GM21515 (cell line): ENCODE measurements around the gene PRADC1.

Experiments
- ATAC-seq: cut with Tn5 transposase; IDR thresholded peaks from one replicate; pipeline ENCODE4 v1.9.1; 2021; ENCODE audit not compliant: unreplicated experiment

Gene PRADC1

DNA sequence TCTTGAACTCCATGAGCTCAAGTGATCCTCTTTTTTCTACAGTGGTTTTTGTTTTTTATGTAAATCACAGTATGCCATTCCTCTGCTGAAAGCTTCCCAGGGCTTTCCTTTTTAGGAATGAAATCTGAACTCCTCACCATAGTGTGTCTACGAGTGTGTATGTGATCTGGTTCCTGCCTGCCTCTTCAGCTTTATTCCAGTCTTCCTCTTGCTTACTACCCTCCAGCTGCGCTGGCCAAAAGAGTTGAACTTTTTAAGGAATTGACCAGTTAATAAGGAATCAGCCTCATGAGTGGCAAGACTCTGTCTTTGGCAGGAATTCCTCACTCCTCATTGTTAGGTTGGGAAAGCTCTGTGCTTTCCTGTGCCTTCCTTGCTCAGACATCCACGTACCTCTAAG is 5.1 kb upstream of the PRADC1 start:
- no peak for ATAC-seq

DNA sequence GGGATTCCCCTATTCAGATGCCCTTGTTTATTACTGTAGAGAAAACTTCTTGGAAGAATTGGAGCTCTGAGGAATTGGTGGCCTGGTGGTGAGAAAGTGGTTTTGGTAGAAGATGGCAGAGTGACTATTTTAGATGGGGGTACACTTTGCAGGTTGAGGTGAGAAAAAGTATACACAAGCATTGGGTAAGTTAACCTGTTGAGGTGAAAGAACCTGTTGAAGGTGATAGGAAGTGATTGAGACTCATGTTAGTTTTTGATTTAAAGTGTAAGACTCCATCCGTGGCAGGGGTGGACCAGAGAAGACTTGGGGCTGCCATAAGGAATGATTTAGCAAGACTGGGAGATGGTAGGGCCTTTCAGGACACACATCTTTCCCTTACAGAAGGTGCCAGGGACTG is 4.1 kb upstream of the PRADC1 start:
- no peak for ATAC-seq

DNA sequence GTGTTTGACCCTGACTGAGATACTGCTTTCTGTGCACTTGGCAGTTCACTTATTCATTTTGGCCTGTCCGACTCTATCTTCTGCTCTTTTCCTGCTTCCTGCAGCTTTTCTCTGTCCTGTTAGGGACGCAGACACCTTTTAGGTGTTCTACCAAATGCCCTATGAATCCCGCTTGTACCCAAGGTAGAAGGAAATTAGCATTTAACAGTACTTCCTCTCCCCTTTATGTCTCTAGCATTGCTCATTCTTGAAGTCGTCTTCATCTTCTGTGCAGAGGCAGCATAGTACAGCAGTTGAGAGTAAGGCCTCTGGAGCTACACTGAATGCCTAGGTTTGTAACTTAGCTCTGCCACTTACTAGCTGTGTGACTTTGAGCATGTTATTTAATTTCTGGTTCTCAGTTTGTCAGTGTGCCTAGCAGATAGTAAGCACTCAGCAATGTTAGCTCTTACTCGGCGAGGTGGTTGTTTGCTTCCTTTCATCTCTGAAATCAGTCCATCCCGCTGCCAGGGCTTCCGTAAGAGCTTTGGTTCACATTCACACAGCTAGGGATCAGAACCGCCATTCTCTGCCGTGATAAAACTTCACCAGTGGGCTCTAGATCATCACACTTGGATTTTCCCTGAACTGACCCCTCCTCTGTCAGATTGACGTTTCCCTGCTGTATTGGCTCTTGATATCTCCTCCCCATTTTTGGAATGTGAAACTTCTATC is 2.4 kb upstream of the PRADC1 start:
- no peak for ATAC-seq

DNA sequence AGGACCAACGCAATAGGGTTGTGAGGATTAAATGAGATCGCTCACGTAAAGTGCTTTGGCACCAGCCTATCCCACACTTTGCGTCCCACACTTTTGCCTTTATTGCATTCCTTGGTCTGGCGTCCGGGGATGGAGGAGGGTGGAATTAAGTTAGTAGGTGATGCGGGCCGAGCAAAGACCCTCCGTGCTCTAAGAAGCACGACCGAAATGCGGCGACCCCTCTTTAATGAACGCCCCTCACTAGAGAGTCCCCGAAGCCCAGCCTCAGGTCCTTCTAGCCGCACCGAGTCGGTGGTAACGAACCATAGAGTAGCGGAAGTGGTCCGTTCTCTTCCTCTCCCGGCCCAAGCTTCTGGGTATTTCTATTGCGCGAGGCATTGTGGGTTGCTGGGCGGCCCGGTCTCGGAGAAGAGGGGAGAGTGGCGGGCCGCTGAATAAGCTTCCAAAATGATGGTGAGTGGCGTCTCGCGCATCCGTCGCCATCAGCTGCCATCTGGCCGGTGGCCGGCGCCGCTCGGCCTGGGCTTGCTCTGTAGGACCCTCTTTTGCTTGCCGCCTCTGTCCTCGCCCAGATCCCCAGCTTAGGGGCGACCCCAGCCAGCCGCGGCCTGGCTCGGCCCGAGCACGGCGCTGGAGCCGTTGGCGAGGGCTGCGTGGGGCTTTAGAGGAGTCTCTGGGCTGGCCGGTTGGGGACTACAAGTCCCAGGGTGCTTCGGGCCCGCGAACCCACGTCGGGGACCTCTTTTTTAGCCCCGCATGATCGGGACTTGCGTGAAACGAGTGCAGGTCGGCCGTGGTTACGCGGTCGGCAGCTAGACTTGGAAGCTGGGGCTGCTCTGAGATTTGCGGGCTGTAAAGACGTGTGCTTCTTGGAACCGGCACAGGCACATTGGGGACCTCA is 1.1 kb upstream of the PRADC1 start, which contains the start of gene CCT7:
TSS of gene CCT7 (plus strand) at position 377 of the 901 bp plus-strand sequence. CDS start at position 448, 71 bp downstream.
- peak; percentile 64 for ATAC-seq

DNA sequence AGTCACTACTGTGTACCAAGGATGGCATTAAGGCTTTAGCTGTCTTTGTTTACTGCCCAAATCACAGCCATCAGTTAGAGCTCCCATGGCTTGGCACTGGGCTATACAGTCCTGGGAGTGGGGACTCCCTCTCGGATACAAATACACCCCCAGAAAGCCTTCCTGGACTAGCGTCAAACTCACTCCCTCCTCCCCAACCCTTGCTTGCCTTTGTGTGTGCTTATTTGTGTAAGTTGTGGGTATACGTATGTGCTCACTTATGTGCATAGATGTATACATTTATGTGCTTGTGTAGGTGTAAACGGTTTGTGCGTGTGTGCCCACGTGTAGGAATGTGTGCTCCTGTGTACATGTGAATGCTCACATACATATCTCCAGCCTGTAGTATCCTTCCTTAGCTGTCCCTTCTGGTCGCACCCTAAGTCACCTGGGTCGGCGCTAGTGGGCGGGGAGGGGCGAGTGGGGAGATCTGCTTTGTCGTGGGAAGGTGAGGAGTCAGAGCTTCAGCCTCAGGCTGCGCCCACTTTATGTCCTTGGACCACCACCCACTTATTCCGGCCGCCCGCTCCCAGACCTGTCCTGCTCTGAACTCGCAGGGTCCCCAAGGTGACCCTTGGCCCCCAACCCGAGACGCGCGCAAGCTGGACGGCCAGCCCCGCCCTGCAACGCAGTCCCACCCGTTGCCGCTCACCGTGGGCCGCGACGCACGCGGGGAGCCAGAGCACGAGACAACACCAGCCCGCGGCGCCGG is 461 bp downstream of the PRADC1 start:
- no peak for ATAC-seq

DNA sequence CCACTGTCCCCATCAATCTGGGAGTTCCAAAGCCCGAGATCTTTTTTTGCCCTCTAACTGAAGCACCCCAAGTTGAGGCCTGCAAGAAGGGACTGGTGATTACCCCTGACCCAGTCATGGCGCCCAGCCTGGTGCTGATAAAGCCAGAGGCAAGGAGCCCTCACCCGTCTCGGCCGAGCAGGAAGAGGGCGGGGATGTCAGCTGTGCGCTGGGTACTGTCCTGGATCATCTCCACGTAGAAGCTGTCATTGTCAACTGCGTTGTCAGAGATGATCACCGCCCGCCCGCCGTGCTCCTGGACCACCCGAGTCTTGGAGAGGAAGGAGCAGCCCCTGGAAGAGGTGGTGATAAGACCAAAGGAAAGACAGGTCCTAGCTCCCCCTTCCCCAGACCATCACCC is 4.4 kb downstream of the PRADC1 start:
- no peak for ATAC-seq

DNA sequence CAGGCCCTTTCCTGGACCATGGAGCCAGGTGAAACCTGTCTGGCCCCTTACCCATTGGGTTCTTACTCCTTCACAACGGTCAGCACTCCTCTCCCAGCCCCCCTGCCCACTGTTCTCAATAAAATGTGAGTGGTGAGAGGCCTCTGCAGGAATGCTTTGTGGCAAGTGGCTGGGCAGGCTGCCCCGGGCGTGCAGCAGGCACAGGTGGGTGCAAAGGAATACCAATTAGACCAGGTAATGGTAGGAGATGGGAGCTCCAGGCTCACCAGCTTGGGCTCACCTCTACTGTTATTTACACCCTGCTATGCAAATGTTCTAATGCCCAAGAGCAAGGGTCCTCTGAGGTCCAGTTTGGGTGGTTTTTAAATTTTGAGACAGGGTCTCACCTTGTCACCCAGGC is 6.0 kb downstream of the PRADC1 start:
- no peak for ATAC-seq

DNA sequence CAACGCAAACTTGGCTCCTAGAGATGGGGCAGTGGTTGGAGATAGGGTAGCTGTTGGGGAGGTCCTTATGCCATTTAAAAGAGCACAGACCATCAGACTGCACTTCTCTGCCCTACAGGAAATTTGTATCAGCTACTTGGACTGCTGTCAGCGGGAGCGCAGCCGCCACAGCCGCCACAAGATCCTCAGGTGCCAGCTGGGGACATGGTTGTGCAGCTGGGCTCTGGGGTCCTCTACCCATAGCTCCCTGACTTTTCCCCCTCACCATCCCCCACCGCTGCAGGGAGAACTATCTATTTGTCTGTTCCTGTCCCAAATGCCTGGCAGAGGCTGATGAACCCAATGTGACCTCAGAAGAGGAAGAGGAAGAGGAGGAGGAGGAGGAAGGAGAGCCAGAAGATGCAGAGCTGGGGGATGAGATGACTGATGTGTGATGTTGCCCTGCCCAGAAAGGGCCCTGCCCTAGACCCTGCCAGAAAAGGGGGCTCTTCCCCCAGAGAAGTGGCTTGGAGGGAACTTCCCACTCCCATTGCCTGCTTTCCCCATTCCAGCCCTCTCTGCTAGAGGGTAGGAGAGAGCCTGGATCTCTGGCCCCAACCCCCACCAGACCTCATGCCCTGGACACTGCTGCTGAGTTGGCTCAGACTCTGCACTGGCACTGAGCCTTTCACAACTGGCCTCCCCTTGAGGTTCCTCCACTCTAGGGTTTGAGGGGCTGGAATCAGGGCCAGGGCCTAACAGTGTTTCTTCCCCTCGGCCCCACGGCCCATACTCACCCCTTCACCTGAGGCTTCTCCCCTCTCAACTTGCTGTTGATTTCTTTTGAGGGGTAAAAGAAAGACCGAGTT is 7.3 kb downstream of the PRADC1 start:
- no peak for ATAC-seq

DNA sequence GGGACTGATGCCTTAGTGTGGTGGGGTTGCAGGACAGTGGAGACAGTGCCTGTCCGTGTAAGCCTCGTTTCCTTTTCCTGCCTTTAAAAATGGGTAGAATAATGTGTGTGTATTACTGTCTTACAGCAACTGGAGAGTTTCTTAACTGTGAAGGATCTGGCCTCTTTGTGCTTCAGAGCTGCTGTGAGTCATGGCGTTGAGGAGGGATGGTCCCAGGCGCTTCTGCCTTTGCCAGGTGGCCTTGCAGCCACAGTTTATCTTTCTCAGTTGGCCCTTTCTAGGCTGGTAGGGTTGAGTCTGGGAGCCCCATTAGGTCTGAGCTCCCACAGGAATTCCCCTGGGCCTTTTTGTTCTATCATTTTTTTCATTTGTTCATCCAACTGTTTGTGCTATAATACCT is 9.2 kb downstream of the PRADC1 start:
- ATAC-seq: no peak

DNA sequence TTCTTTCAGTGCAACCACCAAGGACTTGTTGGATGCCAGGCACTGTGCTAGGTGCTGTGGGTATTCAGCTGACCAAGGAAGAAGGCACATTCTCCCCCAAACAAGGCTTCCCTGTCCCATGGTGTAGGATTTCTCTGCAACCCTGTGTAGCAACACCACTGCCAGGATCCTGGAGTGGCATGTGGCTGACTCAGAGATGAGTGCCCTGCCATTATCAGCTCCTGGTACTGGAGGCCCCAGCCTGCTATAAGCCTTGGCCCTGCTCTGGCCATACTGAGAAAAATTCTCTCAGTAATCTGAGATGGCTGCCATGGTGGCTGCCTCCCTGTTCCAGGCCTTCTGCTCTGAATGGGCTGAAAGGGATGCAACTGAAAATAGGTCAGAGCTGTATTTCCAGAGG is 14.7 kb downstream of the PRADC1 start:
- no peak for ATAC-seq

DNA sequence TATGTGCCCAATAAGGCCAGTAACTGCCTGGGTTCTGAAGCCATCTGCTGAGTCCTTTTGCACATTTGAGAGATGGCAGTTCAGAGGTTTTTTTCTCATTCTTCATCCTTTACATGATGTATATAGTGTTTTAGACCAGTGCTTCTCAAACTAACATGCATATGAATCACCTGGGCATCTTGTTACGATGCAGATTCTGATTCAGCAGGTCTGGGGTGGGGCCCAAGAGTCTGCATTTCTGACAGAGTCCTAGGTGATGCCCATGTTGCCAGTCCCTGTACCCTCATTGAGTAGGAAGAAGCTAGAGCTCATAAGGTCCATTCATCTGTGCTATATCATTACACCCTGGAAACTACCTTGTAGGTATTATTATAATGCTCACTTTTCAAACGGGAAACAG is 15.2 kb downstream of the PRADC1 start:
- ATAC-seq: no peak

DNA sequence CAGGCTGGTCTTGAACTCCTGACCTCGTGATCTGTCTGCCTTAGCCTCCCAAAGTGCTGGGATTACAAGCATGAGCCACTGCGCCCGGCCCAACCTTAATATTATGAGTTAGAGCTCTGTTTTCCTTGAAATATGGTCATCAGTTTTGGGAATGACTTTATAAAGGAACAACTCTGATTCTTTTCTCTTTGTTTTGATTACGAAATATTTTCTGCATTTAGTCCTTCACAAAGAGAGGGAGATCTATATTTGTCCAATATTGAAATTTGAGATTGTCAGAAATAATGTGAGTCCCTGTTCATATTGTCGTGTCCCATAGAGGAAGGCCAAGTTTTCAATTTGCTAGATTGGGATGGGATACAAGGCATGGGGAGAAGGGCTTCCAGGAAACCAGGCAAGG is 15.9 kb downstream of the PRADC1 start:
- no peak for ATAC-seq

DNA sequence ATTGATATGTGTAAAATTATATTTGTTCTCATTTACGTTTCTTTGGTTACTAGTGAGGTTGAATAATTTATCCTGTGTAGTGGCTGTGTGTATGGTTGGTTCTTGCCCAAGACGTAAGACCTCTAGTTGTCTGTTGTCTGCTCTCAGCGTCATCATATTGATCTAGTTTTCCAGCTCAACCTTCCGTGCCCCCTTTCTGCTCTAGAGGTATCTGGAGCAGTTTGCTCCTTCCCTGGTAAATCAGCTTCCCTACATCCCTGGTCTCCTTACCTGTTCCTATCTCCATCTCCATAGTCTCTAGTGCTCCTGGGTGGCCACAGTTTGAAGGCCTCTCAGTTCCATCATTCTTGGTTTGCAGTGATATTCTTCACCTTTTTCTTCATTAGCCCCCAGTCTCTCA is 17.8 kb downstream of the PRADC1 start:
- no peak for ATAC-seq

DNA sequence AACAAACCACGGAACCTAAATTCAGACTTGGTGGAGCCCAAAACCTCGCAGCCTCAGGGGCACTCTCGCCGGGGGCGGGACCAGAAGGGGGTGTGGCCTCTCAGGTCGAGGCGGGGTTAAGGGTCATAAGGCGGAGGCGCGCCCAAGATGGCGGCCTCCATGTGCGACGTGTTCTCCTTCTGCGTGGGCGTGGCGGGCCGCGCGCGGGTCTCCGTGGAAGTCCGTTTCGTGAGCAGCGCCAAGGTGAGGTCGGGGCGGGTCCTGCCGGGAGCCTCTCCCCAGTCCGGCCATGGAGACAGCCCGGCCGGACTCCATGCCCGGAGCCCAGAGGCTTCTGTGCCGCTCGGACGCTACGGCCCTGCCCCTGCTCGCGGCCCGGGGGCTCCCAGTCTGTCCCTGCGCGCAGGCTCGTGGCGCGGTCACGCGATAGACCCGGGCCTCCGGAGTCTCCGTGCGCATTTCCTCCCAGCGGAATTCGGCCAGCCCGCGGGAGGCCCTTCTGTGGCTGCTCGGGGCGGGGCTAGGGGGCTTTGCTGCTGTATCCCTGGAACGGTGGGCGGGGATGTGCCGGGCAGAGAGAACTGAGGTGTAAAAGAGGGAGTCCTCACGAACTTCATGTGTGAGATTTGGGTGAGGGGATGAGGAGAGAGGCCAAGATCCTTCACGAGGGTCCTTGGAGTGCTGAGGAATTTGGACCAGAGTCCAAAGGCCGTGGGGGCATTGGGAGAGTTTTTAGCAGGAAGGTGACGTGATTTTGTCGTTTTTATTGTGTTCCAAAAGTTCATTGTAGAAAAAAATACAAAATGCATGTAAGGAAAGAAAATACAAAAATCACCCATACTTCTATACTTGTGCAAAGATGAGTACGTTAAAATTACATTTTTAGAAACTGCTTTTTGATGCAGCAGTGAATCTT is 18.7 kb downstream of the PRADC1 start, which contains the start of gene SMYD5:
TSS of gene SMYD5 (plus strand) at position 126 of the 916 bp plus-strand sequence. CDS start at position 148, 22 bp downstream.
- peak; percentile 88 for ATAC-seq

DNA sequence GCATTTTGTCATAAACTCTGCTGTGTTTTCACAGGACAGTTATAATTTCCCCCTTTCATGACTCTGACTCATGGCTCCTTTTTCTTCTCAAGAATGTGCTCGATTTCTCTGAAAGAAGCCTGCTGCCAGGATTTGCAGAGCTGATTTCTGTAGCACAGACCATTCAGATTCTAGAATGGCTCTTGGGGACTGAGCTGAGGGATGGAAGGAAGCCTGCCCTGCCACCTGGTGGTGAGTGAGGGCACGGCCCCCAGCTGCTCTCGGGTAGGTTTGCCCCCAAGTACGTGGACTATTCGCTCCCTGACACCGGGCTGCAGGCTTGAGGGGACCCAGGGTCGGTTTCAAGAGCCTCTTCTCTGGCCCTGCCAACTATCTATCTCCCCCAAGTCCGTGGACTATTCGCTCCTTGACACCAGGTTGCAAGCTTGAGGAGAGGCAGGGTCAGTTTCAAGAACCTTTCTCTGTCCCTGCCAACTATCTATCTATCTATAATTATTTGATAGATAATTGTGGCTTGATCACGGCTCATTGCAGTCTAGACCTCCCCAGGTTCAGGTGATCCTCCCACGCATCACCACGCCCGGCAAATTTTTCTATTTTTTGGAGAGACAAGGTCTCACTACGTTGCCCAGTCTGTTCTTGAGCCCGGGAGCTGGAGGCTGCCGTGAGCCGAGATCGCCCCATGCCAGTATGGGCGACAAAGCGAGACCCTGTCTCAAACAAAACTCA is 20.4 kb downstream of the PRADC1 start:
- peak; percentile 67 for ATAC-seq

DNA sequence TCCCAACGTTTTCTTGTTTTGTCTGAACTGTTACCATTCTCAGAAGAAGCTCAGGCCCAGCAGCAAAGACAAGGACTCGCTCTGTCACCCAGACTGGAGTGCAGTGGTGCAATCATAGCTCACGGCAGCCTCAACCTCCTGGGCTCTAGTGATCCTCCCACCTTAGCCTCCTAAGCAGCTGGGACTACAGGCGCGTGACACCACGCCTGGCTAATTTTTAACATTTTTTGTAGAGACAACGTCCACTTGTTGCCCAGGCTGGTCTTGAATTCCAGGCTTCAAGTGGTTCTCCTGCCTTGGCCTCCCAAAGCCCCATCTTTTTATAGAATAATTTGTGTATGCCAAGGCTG is 21.0 kb downstream of the PRADC1 start:
- no peak for ATAC-seq

DNA sequence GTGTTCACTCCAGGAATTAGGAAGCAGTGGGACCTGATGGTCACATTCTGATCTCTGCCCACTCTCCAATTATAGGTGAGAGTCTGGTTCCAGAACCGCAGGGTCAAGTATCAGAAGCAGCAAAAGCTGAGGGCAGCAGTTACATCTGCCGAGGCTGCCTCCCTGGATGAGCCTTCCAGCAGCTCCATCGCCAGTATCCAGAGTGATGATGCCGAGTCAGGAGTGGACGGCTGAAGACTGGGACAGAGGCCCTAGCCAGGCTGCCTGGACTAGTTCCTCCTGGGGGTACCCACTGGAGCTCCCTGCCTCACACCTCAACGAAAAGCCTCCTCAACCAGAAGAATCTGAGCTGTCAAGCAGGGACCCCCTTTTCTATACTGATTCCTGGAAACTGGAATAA is 22.3 kb downstream of the PRADC1 start:
- ATAC-seq: no peak

DNA sequence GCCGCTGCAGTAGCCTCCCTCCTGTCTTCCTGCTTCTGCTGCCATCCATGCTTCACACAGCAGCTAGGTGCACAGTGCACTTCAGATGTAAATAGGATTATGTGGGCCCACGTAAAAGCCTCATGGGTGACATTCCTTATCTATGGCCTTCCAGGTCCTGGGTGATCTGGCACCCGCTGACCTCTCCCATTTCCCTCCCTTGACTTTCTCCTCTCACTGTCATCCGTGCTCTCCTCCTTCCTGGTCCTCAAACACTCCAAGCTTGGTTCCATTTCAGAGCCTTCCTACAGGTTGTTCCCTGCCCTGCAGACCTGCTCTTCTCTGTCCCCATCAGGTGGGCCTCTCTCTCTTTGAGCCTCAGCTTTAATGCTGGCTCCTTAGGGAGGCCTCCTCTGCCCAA is 23.0 kb downstream of the PRADC1 start:
- no peak for ATAC-seq

DNA sequence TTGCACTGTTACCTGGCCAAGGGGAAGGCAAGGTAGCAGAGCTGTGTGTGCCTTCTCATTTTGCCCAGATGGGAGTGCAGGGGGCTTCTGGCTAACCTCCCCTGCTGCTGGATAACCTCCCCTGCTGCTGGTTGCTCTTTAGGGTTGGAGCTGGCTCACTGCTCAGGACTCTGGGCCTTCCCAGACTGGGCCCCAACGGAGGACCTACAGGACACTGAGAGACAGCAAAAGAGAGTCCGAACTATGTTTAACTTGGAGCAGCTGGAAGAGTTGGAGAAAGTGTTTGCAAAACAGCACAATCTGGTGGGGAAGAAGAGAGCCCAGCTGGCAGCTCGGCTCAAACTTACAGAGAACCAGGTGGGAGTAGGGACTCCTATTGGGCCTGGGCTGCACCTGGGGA is 24.8 kb downstream of the PRADC1 start:
- no peak for ATAC-seq
